CD1c-positive myeloid dendritic cell (primary cell): Measurements from ENCODE around the gene ITGA7.

Experiments
- DNase-seq: peaks from one replicate; pipeline ENCODE4 v3.0.0-alpha.2; 2016; ENCODE audit errors: extremely low spot score

The ITGA7 gene

GRCh38 chr12:55647027-55647426 is 60.7 kb downstream of the ITGA7 start:
- no peak for DNase-seq

DNA sequence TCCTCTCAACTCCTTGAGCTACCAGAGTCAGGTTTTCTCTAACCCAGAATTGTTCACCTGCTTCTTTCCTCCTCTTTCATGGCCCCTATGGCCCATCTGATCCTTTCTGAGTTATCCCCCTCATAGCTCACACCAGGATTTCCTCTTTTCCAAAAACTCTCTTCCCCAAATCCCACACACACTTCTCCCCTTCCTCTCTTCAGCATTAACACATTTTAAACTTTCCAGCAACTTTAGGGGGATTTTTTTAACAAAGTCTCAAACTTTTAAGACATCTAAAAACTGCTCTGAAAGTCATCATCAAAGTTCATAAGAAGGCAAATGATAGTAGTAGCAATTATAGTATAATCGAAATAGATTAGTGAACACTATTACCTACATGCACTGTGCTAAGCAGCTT is 63.1 kb downstream of the ITGA7 start:
- peak; percentile 19 for DNase-seq

- peak; percentile 58 for DNase-seq
Measured at GRCh38 chr12:55642669-55643068, 65.0 kb downstream of the ITGA7 start.

DNA sequence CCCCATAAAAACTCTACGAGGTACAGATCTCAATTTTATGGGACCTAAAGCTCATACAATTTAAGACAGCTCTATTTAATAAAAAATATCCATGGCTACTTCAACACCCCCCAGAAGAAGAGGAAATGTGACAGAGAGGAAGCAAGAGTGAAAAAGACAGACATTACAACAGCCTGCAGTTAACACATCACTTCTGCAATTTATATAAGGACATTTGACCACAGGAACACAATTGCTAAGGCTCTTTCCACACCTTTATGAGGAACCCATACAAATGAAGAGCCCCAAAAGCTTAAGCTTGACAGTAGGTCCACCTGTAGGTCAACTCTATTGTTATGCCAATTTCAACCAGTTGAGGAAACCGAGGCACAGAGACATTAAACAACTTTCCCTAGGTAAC is 65.4 kb downstream of the ITGA7 start:
- DNase-seq: peak; percentile 83

DNA sequence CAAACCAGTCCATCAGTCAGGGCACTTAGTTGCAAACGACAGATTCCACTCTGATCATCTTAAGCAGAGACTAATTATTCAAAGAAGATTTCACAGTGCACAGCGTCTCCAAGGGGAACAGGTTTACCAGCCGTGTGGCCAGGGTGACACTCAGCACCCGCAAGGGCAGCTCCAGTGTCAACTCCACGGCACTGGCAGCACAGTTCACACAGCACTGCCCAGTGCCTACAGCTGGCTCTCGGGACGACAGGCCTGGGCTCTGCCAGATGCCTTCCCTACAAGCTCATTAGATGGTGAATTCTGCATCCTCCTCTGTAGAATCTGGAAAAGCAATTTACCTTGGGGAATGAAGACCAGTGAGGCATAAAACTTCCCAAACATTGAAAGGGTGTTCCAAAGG is 66.1 kb downstream of the ITGA7 start:
- no peak for DNase-seq

DNA sequence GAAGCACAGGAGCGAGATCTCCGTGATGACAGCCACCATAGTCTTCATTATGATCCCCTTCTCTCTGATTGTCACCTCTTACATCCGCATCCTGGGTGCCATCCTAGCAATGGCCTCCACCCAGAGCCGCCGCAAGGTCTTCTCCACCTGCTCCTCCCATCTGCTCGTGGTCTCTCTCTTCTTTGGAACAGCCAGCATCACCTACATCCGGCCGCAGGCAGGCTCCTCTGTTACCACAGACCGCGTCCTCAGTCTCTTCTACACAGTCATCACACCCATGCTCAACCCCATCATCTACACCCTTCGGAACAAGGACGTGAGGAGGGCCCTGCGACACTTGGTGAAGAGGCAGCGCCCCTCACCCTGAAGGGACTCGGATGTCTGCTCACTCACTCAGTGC is 70.2 kb downstream of the ITGA7 start:
- DNase-seq: no peak

DNA sequence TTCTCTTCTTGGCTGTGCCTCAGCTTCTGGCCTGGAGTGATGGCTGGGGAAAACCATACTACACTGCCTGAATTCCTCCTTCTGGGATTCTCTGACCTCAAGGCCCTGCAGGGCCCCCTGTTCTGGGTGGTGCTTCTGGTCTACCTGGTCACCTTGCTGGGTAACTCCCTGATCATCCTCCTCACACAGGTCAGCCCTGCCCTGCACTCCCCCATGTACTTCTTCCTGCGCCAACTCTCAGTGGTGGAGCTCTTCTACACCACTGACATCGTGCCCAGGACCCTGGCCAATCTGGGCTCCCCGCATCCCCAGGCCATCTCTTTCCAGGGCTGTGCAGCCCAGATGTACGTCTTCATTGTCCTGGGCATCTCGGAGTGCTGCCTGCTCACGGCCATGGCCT is 70.9 kb downstream of the ITGA7 start, which contains the start of gene OR10P1:
Gene OR10P1, plus strand, starts transcription at position 40 of the 400 bp plus-strand sequence. Its CDS starts 0 bp downstream, at position 40.
- no peak for DNase-seq

DNA sequence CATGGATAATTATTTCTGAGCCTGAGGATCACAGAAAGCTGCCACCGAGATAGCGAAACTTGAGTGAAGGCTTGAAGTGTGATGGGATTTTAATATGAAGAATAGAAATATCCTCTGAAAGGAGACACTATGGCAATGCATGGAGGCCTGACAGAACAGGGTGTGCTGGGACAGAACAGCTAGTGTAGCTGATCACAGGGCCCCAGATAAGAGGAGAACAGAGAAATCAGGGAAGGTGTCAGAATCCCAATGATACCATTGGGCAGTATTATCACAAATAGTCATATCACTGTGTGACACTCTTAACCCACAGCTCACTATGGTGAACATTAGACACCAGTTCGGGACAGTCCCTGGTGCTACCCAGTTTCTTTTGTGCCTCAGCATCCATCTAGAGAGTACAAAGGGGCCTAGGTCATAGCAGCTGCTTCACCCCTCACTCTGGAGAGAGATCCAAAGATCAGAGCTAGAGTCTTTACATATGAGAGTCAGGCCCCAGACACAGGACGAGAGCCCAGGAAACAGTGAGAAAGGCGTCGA is 71.5 kb downstream of the ITGA7 start:
- no peak for DNase-seq
